Measurements from ENCODE around the gene NPAS3. TPM values are rescaled to one million over a fixed set of nuclear protein-coding genes. Genes with fewer than 3 reads are reported as not detected.

NPAS3 gene
- total and polyA plus RNA-seq, 2 donors = 1.0 to 1.2 TPM

DNA sequence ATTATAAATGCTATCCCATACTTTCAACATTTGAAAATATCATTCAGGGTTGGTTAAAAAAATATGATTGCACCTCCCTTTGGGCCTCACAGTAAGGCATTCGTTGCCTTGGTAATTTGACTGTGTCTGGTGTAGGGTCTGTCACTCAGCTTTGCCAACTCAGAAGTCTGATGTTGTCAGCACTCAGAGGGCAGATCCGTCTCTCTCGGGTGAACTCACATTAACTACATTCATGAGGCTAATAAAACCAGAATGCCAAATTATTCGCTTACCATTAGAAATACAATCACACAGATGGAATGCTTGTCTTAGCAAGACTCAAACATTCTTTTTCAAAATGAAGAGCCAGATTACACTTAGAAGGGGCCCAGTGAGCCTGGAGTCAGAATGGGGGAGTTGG is 53.0 kb downstream of the NPAS3 start:
- 92% methylated on average over 4 of the region's 4 CpGs for WGBS
- no peak overlapping the region for H3K4me3 ChIP-seq (ENCODE audit: low read length in 2 of 2)
- no peak overlapping the region for H3K27ac ChIP-seq (ENCODE audit: low read depth in 1 of 2, low read length in 1 of 2)
- H3K9me3 ChIP-seq (ENCODE audit: control insufficient read depth in 2 of 2, insufficient read depth in 1 of 2, low read length in 1 of 2) = peaks cover 0 to 4% of the 10 kb centered on the region in 2 donors
- no peaks in the 10 kb centered on the region for H3K36me3 ChIP-seq (ENCODE audit: control insufficient read depth in 2 of 2, insufficient read depth in 2 of 2, low read length in 1 of 2)
- no peak for DNase-seq (ENCODE audit: low read depth in 6 of 9, low spot score in 9 of 9)
- H3K27me3 ChIP-seq (ENCODE audit: control insufficient read depth in 2 of 2, insufficient read depth in 1 of 2, low read length in 1 of 2) = no peaks in the 10 kb centered on the region
- H3K4me1 ChIP-seq (ENCODE audit: control insufficient read depth in 2 of 2, insufficient read depth in 2 of 2, low read length in 2 of 2) = no peaks in the 10 kb centered on the region

DNA sequence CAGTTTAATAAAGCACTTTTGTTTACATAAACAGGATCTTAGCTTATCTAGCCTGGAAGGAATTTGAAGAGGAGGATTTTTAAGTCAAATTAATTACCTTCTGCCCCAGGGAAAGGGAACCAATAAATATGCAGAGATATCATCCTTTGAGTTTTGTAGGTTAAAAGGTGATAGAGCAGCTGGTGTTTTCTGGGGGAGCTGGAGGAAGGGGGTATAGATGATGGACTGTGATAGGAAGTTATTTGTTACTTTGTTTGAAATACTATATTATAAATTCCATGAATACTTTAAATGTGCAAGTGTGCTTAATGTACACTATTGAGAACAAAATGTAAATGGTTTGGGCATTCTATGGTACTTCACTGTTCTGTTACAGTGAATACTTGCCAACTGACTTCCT is 55.2 kb downstream of the NPAS3 start:
- DNase-seq (ENCODE audit: low read depth in 6 of 9, low spot score in 9 of 9) = no peak
- Histone ChIP-seq H3K4me3 (ENCODE audit: low read length in 2 of 2) (no peak overlapping the region), H3K27me3 (ENCODE audit: control insufficient read depth in 2 of 2, insufficient read depth in 1 of 2, low read length in 1 of 2) (no peaks in the 10 kb centered on the region), H3K9me3 (ENCODE audit: control insufficient read depth in 2 of 2, insufficient read depth in 1 of 2, low read length in 1 of 2) (peaks cover 0 to 4% of the 10 kb centered on the region in 2 donors), H3K27ac (ENCODE audit: low read depth in 1 of 2, low read length in 1 of 2) (no peak overlapping the region), H3K36me3 (ENCODE audit: control insufficient read depth in 2 of 2, insufficient read depth in 2 of 2, low read length in 1 of 2) (no peaks in the 10 kb centered on the region), H3K4me1 (ENCODE audit: control insufficient read depth in 2 of 2, insufficient read depth in 2 of 2, low read length in 2 of 2) (no peaks in the 10 kb centered on the region)

DNA sequence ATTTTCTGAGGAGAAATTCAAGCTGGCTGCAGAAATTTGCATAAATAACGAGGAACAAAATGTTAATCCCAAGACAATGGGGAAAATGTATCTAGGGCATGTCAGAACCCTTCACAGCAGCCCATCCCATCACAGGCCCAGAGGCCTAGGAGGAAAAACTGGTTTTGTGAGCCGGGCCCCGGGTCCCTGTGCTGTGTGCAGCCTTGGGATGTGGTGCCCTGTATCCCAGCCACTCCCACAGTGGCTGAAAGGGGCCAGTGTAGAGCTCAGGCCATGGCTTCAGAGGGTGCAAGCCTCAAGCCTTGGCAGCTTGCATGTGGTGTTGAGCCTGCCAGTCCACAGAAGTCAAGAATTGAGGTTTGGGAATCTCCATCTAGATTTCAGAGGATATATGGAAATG is 57.7 kb downstream of the NPAS3 start:
- no peaks in the 10 kb centered on the region for H3K36me3 ChIP-seq (ENCODE audit: control insufficient read depth in 2 of 2, insufficient read depth in 2 of 2, low read length in 1 of 2)
- H3K27ac ChIP-seq (ENCODE audit: low read depth in 1 of 2, low read length in 1 of 2) = no peak overlapping the region
- no peak overlapping the region for H3K4me3 ChIP-seq (ENCODE audit: low read length in 2 of 2)
- DNase-seq (ENCODE audit: low read depth in 6 of 9, low spot score in 9 of 9) = no peak
- H3K9me3 ChIP-seq (ENCODE audit: control insufficient read depth in 2 of 2, insufficient read depth in 1 of 2, low read length in 1 of 2) = peaks cover 0 to 4% of the 10 kb centered on the region in 2 donors
- H3K4me1 ChIP-seq (ENCODE audit: control insufficient read depth in 2 of 2, insufficient read depth in 2 of 2, low read length in 2 of 2) = no peaks in the 10 kb centered on the region
- WGBS = 90% methylated on average over 3 of the region's 3 CpGs
- H3K27me3 ChIP-seq (ENCODE audit: control insufficient read depth in 2 of 2, insufficient read depth in 1 of 2, low read length in 1 of 2) = no peaks in the 10 kb centered on the region

DNA sequence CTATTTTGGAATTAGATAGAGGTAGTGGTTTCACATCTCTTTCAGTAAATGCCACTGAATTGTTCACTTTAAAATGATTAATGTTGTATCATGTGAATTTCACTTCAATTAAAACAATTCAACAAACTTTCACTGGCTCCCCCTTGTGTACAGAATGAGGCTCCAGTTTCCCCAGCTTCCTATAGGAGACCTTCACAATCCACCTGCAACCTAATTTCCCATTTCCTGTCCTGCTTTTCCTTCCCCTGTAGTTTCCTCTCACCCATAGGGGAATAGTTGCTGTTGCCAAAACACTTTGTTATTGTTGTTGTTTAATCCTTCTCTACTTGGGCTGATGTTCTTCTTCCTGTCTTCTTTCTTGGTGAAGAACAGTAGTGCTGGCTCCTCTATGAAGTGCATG is 59.8 kb downstream of the NPAS3 start:
- H3K27me3 ChIP-seq (ENCODE audit: control insufficient read depth in 2 of 2, insufficient read depth in 1 of 2, low read length in 1 of 2) = no peaks in the 10 kb centered on the region
- H3K4me3 ChIP-seq (ENCODE audit: low read length in 2 of 2) = no peak overlapping the region
- no peak overlapping the region for H3K27ac ChIP-seq (ENCODE audit: low read depth in 1 of 2, low read length in 1 of 2)
- no peak for DNase-seq (ENCODE audit: low read depth in 6 of 9, low spot score in 9 of 9)
- no peaks in the 10 kb centered on the region for H3K4me1 ChIP-seq (ENCODE audit: control insufficient read depth in 2 of 2, insufficient read depth in 2 of 2, low read length in 2 of 2)
- peaks cover 0 to 4% of the 10 kb centered on the region in 2 donors for H3K9me3 ChIP-seq (ENCODE audit: control insufficient read depth in 2 of 2, insufficient read depth in 1 of 2, low read length in 1 of 2)
- H3K36me3 ChIP-seq (ENCODE audit: control insufficient read depth in 2 of 2, insufficient read depth in 2 of 2, low read length in 1 of 2) = no peaks in the 10 kb centered on the region

DNA sequence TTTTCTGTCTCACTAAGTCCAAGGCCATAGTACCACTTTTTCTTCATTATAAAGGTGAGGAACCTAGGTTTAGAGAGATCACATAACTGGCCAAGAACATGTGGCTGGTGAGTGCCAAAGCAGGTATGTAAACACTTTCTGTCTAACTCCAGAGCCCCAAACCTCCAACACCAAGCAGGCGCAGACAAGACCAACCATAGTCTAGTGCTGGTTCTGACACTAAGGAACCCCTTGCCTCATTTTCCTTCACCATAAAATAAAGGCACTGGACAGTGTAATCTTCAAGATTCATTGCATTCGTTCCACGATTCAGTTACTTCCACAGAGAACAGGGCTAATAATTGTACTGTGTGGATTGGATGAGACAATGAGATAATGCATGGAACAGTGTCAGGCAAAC is 71.0 kb downstream of the NPAS3 start:
- no peak for DNase-seq (ENCODE audit: low read depth in 6 of 9, low spot score in 9 of 9)
- WGBS = 97% methylated on average over 3 of the region's 3 CpGs
- Histone ChIP-seq H3K4me3 (ENCODE audit: low read length in 2 of 2) (no peak overlapping the region), H3K4me1 (ENCODE audit: control insufficient read depth in 2 of 2, insufficient read depth in 2 of 2, low read length in 2 of 2) (no peaks in the 10 kb centered on the region), H3K9me3 (ENCODE audit: control insufficient read depth in 2 of 2, insufficient read depth in 1 of 2, low read length in 1 of 2) (no peaks in the 10 kb centered on the region), H3K27ac (ENCODE audit: low read depth in 1 of 2, low read length in 1 of 2) (no peak overlapping the region), H3K36me3 (ENCODE audit: control insufficient read depth in 2 of 2, insufficient read depth in 2 of 2, low read length in 1 of 2) (no peaks in the 10 kb centered on the region), H3K27me3 (ENCODE audit: control insufficient read depth in 2 of 2, insufficient read depth in 1 of 2, low read length in 1 of 2) (no peaks in the 10 kb centered on the region)

DNA sequence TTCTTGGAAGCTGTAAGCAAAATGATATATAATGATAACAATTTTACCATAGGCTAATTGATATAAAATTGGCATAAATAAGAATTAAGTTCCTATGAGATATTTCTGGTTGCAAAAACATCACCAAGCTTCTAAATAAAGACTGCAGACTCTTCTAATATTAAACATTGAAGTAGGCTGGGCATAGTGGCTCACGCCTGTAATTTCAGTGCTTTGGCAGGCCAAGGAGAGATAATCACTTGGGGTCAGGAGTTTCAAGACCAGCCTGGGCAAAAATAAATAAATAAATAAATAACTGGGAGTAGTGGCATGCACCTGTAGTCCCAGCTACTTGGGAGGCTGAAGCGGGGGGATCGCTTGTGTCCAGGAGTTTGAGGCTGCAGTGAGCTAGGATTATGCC is 71.8 kb downstream of the NPAS3 start:
- no peak for DNase-seq (ENCODE audit: low read depth in 6 of 9, low spot score in 9 of 9)
- no peaks in the 10 kb centered on the region for H3K27me3 ChIP-seq (ENCODE audit: control insufficient read depth in 2 of 2, insufficient read depth in 1 of 2, low read length in 1 of 2)
- H3K4me1 ChIP-seq (ENCODE audit: control insufficient read depth in 2 of 2, insufficient read depth in 2 of 2, low read length in 2 of 2) = no peaks in the 10 kb centered on the region
- H3K36me3 ChIP-seq (ENCODE audit: control insufficient read depth in 2 of 2, insufficient read depth in 2 of 2, low read length in 1 of 2) = no peaks in the 10 kb centered on the region
- WGBS = 98% methylated on average over 3 of the region's 3 CpGs
- H3K4me3 ChIP-seq (ENCODE audit: low read length in 2 of 2) = no peak overlapping the region
- H3K27ac ChIP-seq (ENCODE audit: low read depth in 1 of 2, low read length in 1 of 2) = no peak overlapping the region
- no peaks in the 10 kb centered on the region for H3K9me3 ChIP-seq (ENCODE audit: control insufficient read depth in 2 of 2, insufficient read depth in 1 of 2, low read length in 1 of 2)

DNA sequence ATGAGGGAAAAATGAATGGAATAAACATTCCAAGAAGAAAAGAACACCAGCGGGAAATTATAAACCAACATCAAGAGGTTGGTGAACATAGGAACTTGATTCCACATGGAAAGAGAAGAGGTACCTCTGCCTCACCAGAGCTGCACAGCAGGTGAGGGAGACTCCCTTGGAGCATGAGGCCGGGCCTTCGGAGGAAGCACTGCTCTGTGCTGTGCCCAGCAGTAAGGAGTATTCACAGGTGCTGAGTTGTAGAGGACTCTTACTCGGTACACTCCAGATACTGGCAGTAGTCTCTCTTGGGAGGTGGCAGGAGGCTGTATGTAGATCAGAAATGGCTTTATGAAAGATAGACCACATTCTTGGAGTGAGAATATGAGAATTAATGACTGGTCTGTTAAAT is 76.0 kb downstream of the NPAS3 start:
- H3K4me1 ChIP-seq (ENCODE audit: control insufficient read depth in 2 of 2, insufficient read depth in 2 of 2, low read length in 2 of 2) = no peaks in the 10 kb centered on the region
- DNase-seq (ENCODE audit: low read depth in 6 of 9, low spot score in 9 of 9) = no peak
- no peak overlapping the region for H3K27ac ChIP-seq (ENCODE audit: low read depth in 1 of 2, low read length in 1 of 2)
- 95% methylated on average over 4 of the region's 4 CpGs for WGBS
- no peaks in the 10 kb centered on the region for H3K9me3 ChIP-seq (ENCODE audit: control insufficient read depth in 2 of 2, insufficient read depth in 1 of 2, low read length in 1 of 2)
- no peaks in the 10 kb centered on the region for H3K27me3 ChIP-seq (ENCODE audit: control insufficient read depth in 2 of 2, insufficient read depth in 1 of 2, low read length in 1 of 2)
- H3K4me3 ChIP-seq (ENCODE audit: low read length in 2 of 2) = no peak overlapping the region
- no peaks in the 10 kb centered on the region for H3K36me3 ChIP-seq (ENCODE audit: control insufficient read depth in 2 of 2, insufficient read depth in 2 of 2, low read length in 1 of 2)

DNA sequence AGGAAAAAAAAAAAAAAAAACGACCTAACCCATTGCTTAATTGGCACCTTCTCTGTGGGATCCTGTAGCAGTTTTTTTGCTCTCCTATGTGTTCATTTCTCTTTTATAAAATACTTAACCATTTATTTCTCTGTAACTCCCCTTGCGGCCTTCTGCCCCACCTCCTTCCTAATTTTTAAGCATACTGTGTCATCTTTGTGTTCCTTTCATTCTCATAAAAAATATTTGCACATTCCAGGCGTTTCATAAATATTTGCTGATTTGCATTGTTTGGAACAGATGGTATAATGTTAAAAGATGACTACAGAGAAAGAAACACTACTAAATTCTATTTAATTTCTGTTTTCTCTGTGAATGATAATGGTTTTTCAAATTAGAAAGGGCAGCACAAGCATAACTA is 77.9 kb downstream of the NPAS3 start:
- WGBS = 88% methylated on average over 3 of the region's 3 CpGs

DNA sequence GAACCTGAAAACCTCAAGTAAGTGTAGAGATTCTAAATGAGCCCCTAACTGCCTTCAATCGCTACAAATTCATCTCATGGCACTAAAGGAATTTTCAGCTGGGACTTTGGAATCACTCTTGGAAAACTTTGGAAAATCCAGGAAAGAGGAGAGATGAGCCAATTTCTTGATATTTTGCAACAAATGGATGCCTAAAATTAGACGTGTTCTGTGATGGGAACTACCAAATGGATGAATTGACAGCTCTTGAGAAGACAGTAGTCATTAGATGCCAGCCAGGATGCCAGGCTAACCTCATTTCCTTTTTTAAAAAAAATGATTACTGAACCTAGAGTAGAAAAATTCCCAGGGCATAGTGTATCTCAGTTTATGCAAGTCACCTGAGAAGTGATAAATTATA is 78.3 kb downstream of the NPAS3 start:
- Histone ChIP-seq H3K4me3 (ENCODE audit: low read length in 2 of 2) (no peak overlapping the region), H3K4me1 (ENCODE audit: control insufficient read depth in 2 of 2, insufficient read depth in 2 of 2, low read length in 2 of 2) (no peaks in the 10 kb centered on the region), H3K9me3 (ENCODE audit: control insufficient read depth in 2 of 2, insufficient read depth in 1 of 2, low read length in 1 of 2) (no peaks in the 10 kb centered on the region), H3K27me3 (ENCODE audit: control insufficient read depth in 2 of 2, insufficient read depth in 1 of 2, low read length in 1 of 2) (no peaks in the 10 kb centered on the region), H3K27ac (ENCODE audit: low read depth in 1 of 2, low read length in 1 of 2) (no peak overlapping the region), H3K36me3 (ENCODE audit: control insufficient read depth in 2 of 2, insufficient read depth in 2 of 2, low read length in 1 of 2) (no peaks in the 10 kb centered on the region)
- no peak for DNase-seq (ENCODE audit: low read depth in 6 of 9, low spot score in 9 of 9)
- WGBS = 85% methylated on average over 2 of the region's 2 CpGs

More for the DNA sequence above, 77.9 kb downstream of the NPAS3 start:
- H3K4me1 ChIP-seq (ENCODE audit: control insufficient read depth in 2 of 2, insufficient read depth in 2 of 2, low read length in 2 of 2) = no peaks in the 10 kb centered on the region
- H3K27ac ChIP-seq (ENCODE audit: low read depth in 1 of 2, low read length in 1 of 2) = no peak overlapping the region
- no peaks in the 10 kb centered on the region for H3K9me3 ChIP-seq (ENCODE audit: control insufficient read depth in 2 of 2, insufficient read depth in 1 of 2, low read length in 1 of 2)
- no peaks in the 10 kb centered on the region for H3K36me3 ChIP-seq (ENCODE audit: control insufficient read depth in 2 of 2, insufficient read depth in 2 of 2, low read length in 1 of 2)
- H3K4me3 ChIP-seq (ENCODE audit: low read length in 2 of 2) = no peak overlapping the region
- H3K27me3 ChIP-seq (ENCODE audit: control insufficient read depth in 2 of 2, insufficient read depth in 1 of 2, low read length in 1 of 2) = no peaks in the 10 kb centered on the region
- DNase-seq (ENCODE audit: low read depth in 6 of 9, low spot score in 9 of 9) = no peak

DNA sequence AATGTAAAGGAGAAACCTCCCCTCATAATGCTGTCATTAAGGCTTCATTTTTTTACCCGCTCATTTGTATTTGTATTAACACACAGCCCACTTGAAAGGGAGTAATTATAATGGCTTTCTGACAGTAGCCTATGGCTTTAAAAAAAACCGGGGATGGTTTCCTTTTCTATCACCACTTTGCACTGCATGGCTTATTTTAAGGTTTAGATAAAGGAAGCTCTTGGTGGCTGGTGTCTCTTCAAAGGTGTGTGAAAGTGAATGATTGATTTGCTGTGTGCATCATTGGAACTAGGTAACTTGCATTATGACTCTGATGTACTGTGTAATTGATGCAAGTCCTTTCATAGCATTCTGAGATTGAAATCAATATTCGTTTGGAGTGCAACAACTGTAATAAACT is 80.7 kb downstream of the NPAS3 start:
- Histone ChIP-seq H3K4me1 (ENCODE audit: control insufficient read depth in 2 of 2, insufficient read depth in 2 of 2, low read length in 2 of 2) (no peaks in the 10 kb centered on the region), H3K4me3 (ENCODE audit: low read length in 2 of 2) (no peak overlapping the region), H3K36me3 (ENCODE audit: control insufficient read depth in 2 of 2, insufficient read depth in 2 of 2, low read length in 1 of 2) (no peaks in the 10 kb centered on the region), H3K27me3 (ENCODE audit: control insufficient read depth in 2 of 2, insufficient read depth in 1 of 2, low read length in 1 of 2) (no peaks in the 10 kb centered on the region), H3K9me3 (ENCODE audit: control insufficient read depth in 2 of 2, insufficient read depth in 1 of 2, low read length in 1 of 2) (no peaks in the 10 kb centered on the region), H3K27ac (ENCODE audit: low read depth in 1 of 2, low read length in 1 of 2) (no peak overlapping the region)
- DNase-seq (ENCODE audit: low read depth in 6 of 9, low spot score in 9 of 9) = no peak
- 91% methylated on average over 3 of the region's 3 CpGs for WGBS

Data from thymus (tissue), 11 donors.